ENCODE data around the gene TAOK3. TPM values are rescaled to one million over a fixed set of nuclear protein-coding genes. Genes with fewer than 3 reads are reported as not detected.

TAOK3 gene
- total RNA-seq, 2 donors from 2014 or later, result 33.4 to 40.6 TPM

GRCh38 chr12:118145798-118146156 is 226.9 kb downstream of the TAOK3 start:
- H3K27ac ChIP-seq (ENCODE audit: low read depth, low read length), result no peak overlapping the region
- peaks cover 58% of the 10 kb centered on the region for H3K36me3 ChIP-seq (ENCODE audit: control insufficient read depth, insufficient read depth, low read length)
- WGBS, 2 experiments (ENCODE audit: insufficient coverage in 1 of 2, insufficient read length in 1 of 2), result 96 to 100% methylated on average over 8 to 9 of the region's 9 CpGs

GRCh38 chr12:118145113-118145797 is 227.5 kb downstream of the TAOK3 start:
- DNase-seq, result no peak
- TF ChIP-seq CTCF (conservative IDR thresholded peaks at IDR 0.05), result no peak
- Histone ChIP-seq H3K9me3 (ENCODE audit: control insufficient read depth, low read length) (no peaks in the 10 kb centered on the region), H3K4me3 (ENCODE audit: low read length) (no peak overlapping the region), H3K36me3 (ENCODE audit: control insufficient read depth, insufficient read depth, low read length) (peaks cover 62% of the 10 kb centered on the region), H3K9ac (ENCODE audit: extremely low read depth, low read length, poor library complexity, severe bottlenecking) (no peak overlapping the region), H3K27me3 (ENCODE audit: control insufficient read depth, insufficient read depth, low read length, poor library complexity, severe bottlenecking) (no peaks in the 10 kb centered on the region), H3K27ac (ENCODE audit: low read depth, low read length) (no peak overlapping the region), H3K4me1 (ENCODE audit: control insufficient read depth, insufficient read depth, low read length) (no peaks in the 10 kb centered on the region)
- no peaks in the 10 kb centered on the region for H3K9me3 Mint-ChIP-seq
- no peak overlapping the region for H3K4me3 Mint-ChIP-seq
- H3K4me1 Mint-ChIP-seq, result no peaks in the 10 kb centered on the region
- WGBS, 2 experiments (ENCODE audit: insufficient coverage in 1 of 2, insufficient read length in 1 of 2), result 89 to 96% methylated on average over 7 of the region's 7 CpGs
- peaks cover 54% of the 10 kb centered on the region for H3K36me3 Mint-ChIP-seq (ENCODE audit: low read depth)
- H3K27me3 Mint-ChIP-seq (ENCODE audit: insufficient read depth), result no peaks in the 10 kb centered on the region
- peak overlapping the region; percentile 52 for H3K27ac Mint-ChIP-seq

More at GRCh38 chr12:118145798-118146156, 226.9 kb downstream of the TAOK3 start:
- H3K4me3 ChIP-seq (ENCODE audit: low read length), result no peak overlapping the region
- Mint-ChIP-seq H3K27ac (no peak overlapping the region), H3K36me3 (ENCODE audit: low read depth) (peaks cover 53% of the 10 kb centered on the region), H3K27me3 (ENCODE audit: insufficient read depth) (no peaks in the 10 kb centered on the region), H3K9me3 (no peaks in the 10 kb centered on the region), H3K4me1 (no peaks in the 10 kb centered on the region), H3K4me3 (no peak overlapping the region)
- H3K4me1 ChIP-seq (ENCODE audit: control insufficient read depth, insufficient read depth, low read length), result no peaks in the 10 kb centered on the region
- H3K27me3 ChIP-seq (ENCODE audit: control insufficient read depth, insufficient read depth, low read length, poor library complexity, severe bottlenecking), result no peaks in the 10 kb centered on the region
- DNase-seq, result no peak
- no peak overlapping the region for H3K9ac ChIP-seq (ENCODE audit: extremely low read depth, low read length, poor library complexity, severe bottlenecking)
- TF ChIP-seq CTCF (conservative IDR thresholded peaks at IDR 0.05), result no peak
- H3K9me3 ChIP-seq (ENCODE audit: control insufficient read depth, low read length), result no peaks in the 10 kb centered on the region

- WGBS, 2 experiments (ENCODE audit: insufficient coverage in 1 of 2, insufficient read length in 1 of 2), result 96% methylated on average over 12 to 13 of the region's 13 CpGs
- Histone ChIP-seq H3K36me3 (ENCODE audit: control insufficient read depth, insufficient read depth, low read length) (peaks cover 68% of the 10 kb centered on the region), H3K9ac (ENCODE audit: extremely low read depth, low read length, poor library complexity, severe bottlenecking) (no peak overlapping the region), H3K9me3 (ENCODE audit: control insufficient read depth, low read length) (no peaks in the 10 kb centered on the region), H3K27ac (ENCODE audit: low read depth, low read length) (no peak overlapping the region), H3K4me1 (ENCODE audit: control insufficient read depth, insufficient read depth, low read length) (no peaks in the 10 kb centered on the region), H3K4me3 (ENCODE audit: low read length) (no peak overlapping the region), H3K27me3 (ENCODE audit: control insufficient read depth, insufficient read depth, low read length, poor library complexity, severe bottlenecking) (no peaks in the 10 kb centered on the region)
- DNase-seq, result no peak
- Mint-ChIP-seq H3K4me1 (no peaks in the 10 kb centered on the region), H3K36me3 (ENCODE audit: low read depth) (peaks cover 57% of the 10 kb centered on the region), H3K27ac (peak overlapping the region; percentile 52), H3K4me3 (no peak overlapping the region), H3K27me3 (ENCODE audit: insufficient read depth) (no peaks in the 10 kb centered on the region), H3K9me3 (no peaks in the 10 kb centered on the region)
- TF ChIP-seq CTCF (conservative IDR thresholded peaks at IDR 0.05), result no peak
These were observed 228.2 kb downstream of the TAOK3 start for GRCh38 chr12:118144499-118144898.

All from endodermal cell (in vitro differentiated cells).